GM12891 (cell line): ENCODE results near the gene DKKL1.

Experiments used
- POLR2A ChIP-seq: IDR thresholded peaks from 2 replicates; pipeline ENCODE4 v1.6.1; 2011; ENCODE audit warnings: low read depth, low read length, control low read depth
- POLR2AphosphoS5 ChIP-seq: IDR thresholded peaks from 2 replicates; pipeline ENCODE4 v1.6.1; 2011; ENCODE audit warnings: low read depth, low read length, control low read depth
- POU2F2 ChIP-seq: IDR thresholded peaks from 2 replicates; pipeline ENCODE4 v1.6.1; 2011; ENCODE audit warnings: low read depth, mild to moderate bottlenecking, control low read depth, low read length, moderate library complexity
- TAF1 ChIP-seq: IDR thresholded peaks from 2 replicates; pipeline ENCODE4 v1.6.1; 2011; ENCODE audit warnings: low read depth, low read length, control low read depth

GRCh38 chr19:49338691-49339300 is 24.9 kb upstream of the DKKL1 start:
- TF ChIP-seq POLR2A (no peak), POLR2AphosphoS5 (no peak), POU2F2 (no peak), TAF1 (no peak)
